HepG2 (cell line): ENCODE measurements around the gene SBNO2. TPM values are rescaled to one million over a fixed set of nuclear protein-coding genes. Genes with fewer than 3 reads are reported as not detected.

ENCODE experiments used
- AGO1 ChIP-seq: fragments of 200-400 bp; formaldehyde crosslinking; IDR thresholded peaks from 2 replicates; pipeline ENCODE4 v1.6.1; 2017; ENCODE audit warnings: mild to moderate bottlenecking, low read depth, low read length, moderate library complexity; ENCODE audit not compliant: poor library complexity, severe bottlenecking
- ATF2 ChIP-seq: sonication (generic); formaldehyde crosslinking; IDR thresholded peaks from 2 replicates; pipeline ENCODE4 v1.4.0; 2020; ENCODE audit warnings: missing genetic modification reagents
- CREM ChIP-seq, 2 experiments: sonication (generic) in 1 of 2; formaldehyde crosslinking in 1 of 2; IDR thresholded peaks; 2 replicates each; pipeline versions ENCODE4 v1.4.0 to v1.6.1; 2016 to 2020; ENCODE audit warnings: antibody characterized with exemption in 1 of 2, mild to moderate bottlenecking in 1 of 2, missing genetic modification reagents in 1 of 2
- DNMT3B ChIP-seq: conservative IDR thresholded peaks from 2 replicates; pipeline ENCODE4 v1.6.1; 2016; ENCODE audit warnings: missing biosample characterization, control low read depth
- FOXC1 ChIP-seq: sonication (generic); formaldehyde crosslinking; IDR thresholded peaks from 2 replicates; pipeline ENCODE4 v1.8.0; 2022; ENCODE audit warnings: mild to moderate bottlenecking, missing genetic modification reagents, borderline replicate concordance
- GZF1 ChIP-seq: sonication (generic); formaldehyde crosslinking; IDR thresholded peaks from 2 replicates; pipeline ENCODE4 v1.5.1; 2020; ENCODE audit warnings: mild to moderate bottlenecking, missing genetic modification reagents
- ISL2 ChIP-seq: sonication (generic); formaldehyde crosslinking; IDR thresholded peaks from 2 replicates; pipeline ENCODE4 v1.5.0; 2020; ENCODE audit warnings: missing genetic modification reagents
- JUND ChIP-seq: sonication (generic); formaldehyde crosslinking; IDR thresholded peaks from 2 replicates; pipeline ENCODE4 v1.8.0; 2022; ENCODE audit warnings: mild to moderate bottlenecking, missing genetic modification reagents
- KAT2B ChIP-seq: fragments of 150-350 bp; IDR thresholded peaks from 2 replicates; pipeline ENCODE4 v1.6.1; 2014; ENCODE audit warnings: low read depth, low read length, borderline replicate concordance
- PAXIP1 ChIP-seq: sonication (generic); formaldehyde crosslinking; conservative IDR thresholded peaks from 2 replicates; pipeline ENCODE4 v1.4.0; 2020; ENCODE audit warnings: mild to moderate bottlenecking, missing genetic modification reagents, moderate library complexity
- POLR2AphosphoS2 ChIP-seq: IDR thresholded peaks from 2 replicates; pipeline ENCODE4 v1.6.1; 2011; ENCODE audit warnings: low read depth, low read length, improper control_type of control experiment
- REPIN1 ChIP-seq: sonication (generic); formaldehyde crosslinking; IDR thresholded peaks from 2 replicates; pipeline ENCODE4 v1.8.0; 2022; ENCODE audit warnings: missing genetic modification reagents, low read depth, mild to moderate bottlenecking, borderline replicate concordance
- SP5 ChIP-seq: IDR thresholded peaks from 2 replicates; pipeline ENCODE4 v1.6.1; 2016; ENCODE audit warnings: low read depth, borderline replicate concordance
- TOPORS ChIP-seq: sonication (generic); formaldehyde crosslinking; IDR thresholded peaks from 2 replicates; pipeline ENCODE4 v1.8.0; 2023; ENCODE audit warnings: mild to moderate bottlenecking, missing genetic modification reagents
- ZFP91 ChIP-seq: sonication (generic); formaldehyde crosslinking; IDR thresholded peaks from 2 replicates; pipeline ENCODE4 v1.9.0; 2022; ENCODE audit warnings: missing genetic modification reagents, mild to moderate bottlenecking, borderline replicate concordance
- ZNF337 ChIP-seq: sonication (generic); formaldehyde crosslinking; IDR thresholded peaks from 2 replicates; pipeline ENCODE4 v1.5.1; 2020; ENCODE audit warnings: missing genetic modification reagents, low read depth, mild to moderate bottlenecking, borderline replicate concordance
- ZNF546 ChIP-seq: sonication (generic); formaldehyde crosslinking; conservative IDR thresholded peaks from 2 replicates; pipeline ENCODE4 v1.8.1; 2023; ENCODE audit warnings: mild to moderate bottlenecking, missing genetic modification reagents
- ZNF556 ChIP-seq: sonication (generic); formaldehyde crosslinking; IDR thresholded peaks from 2 replicates; pipeline ENCODE4 v1.4.0; 2020; ENCODE audit warnings: mild to moderate bottlenecking, missing genetic modification reagents, borderline replicate concordance
- ZNF598 ChIP-seq: sonication (generic); formaldehyde crosslinking; IDR thresholded peaks from 2 replicates; pipeline ENCODE4 v1.5.1; 2020; ENCODE audit warnings: mild to moderate bottlenecking, missing genetic modification reagents, borderline replicate concordance
- ZNF629 ChIP-seq: sonication (generic); formaldehyde crosslinking; conservative IDR thresholded peaks from 2 replicates; pipeline ENCODE4 v1.5.0; 2020; ENCODE audit warnings: missing genetic modification reagents
- ZNF678 ChIP-seq: sonication (generic); formaldehyde crosslinking; IDR thresholded peaks from 2 replicates; pipeline ENCODE4 v1.4.0; 2020; ENCODE audit warnings: mild to moderate bottlenecking, missing genetic modification reagents
- ZSCAN22 ChIP-seq: sonication (generic); formaldehyde crosslinking; IDR thresholded peaks from 2 replicates; pipeline ENCODE4 v1.4.0; 2020; ENCODE audit warnings: mild to moderate bottlenecking, missing genetic modification reagents
- polyA plus RNA-seq, 8 experiments: library from polyadenylated mRNA; depleted of rRNA in 3 of 8; stranded (reverse) in 7 of 8; unstranded in 1 of 8; fragments of >200 nt; fragmentation: Illumina TruSeq in 4 of 8; extraction: Trizol in 4 of 8; gene quantifications; 2 replicates each; pipeline versions ENCODE4 v1.2.1 to v1.2.3, GENCODE V29; 2011 to 2016; ENCODE audit warnings: low read depth in 4 of 8, missing spikeins in 1 of 8, mixed read lengths in 1 of 8; ENCODE audit not compliant: insufficient read depth in 1 of 8
- total RNA-seq, 5 experiments: library from RNA; depleted of rRNA; stranded (reverse); fragments of >200 nt; fragmentation: Illumina TruSeq; extraction: Trizol; gene quantifications; 2 replicates each; pipeline ENCODE4 v1.2.3, GENCODE V29; 2016; ENCODE audit warnings: low read depth in 1 of 5

The SBNO2 gene
- total and polyA plus RNA-seq, 2 of the 13 experiments (the other 11 are each of a cell fraction or from before 2014, with no cell fraction given): 8.6 to 10.4 TPM

GRCh38 chr19:1094978-1095701 is 78.9 kb downstream of the SBNO2 start, which contains the start of gene POLR2E (continued):
- TF ChIP-seq ATF2 (CRISPR knock-in tag) (peak; percentile 75), ZNF337 (CRISPR knock-in tag) (no peak), ZSCAN22 (no peak), ZNF629 (CRISPR knock-in tag) (no peak), TOPORS (CRISPR knock-in tag) (no peak), FOXC1 (CRISPR knock-in tag) (peak; percentile 46; the same call in 1 of the 2 replicates), ZNF598 (CRISPR knock-in tag) (no peak), DNMT3B (CRISPR knock-in tag) (no peak), ZNF678 (CRISPR knock-in tag) (no peak), KAT2B (no peak), ZFP91 (peak; percentile 84), CREM (IDR thresholded peaks at IDR 0.05) (peak; percentile 90), CREM (CRISPR knock-in tag; IDR thresholded peaks at IDR 0.05) (no peak), JUND (no peak), ISL2 (CRISPR knock-in tag) (peak; percentile 45; the same call in 1 of the 2 replicates), ZNF556 (no peak; the same call in 1 of the 2 replicates), PAXIP1 (no peak; the same call in 1 of the 2 replicates), GZF1 (no peak), POLR2AphosphoS2 (no peak), ZNF546 (CRISPR knock-in tag) (no peak), AGO1 (no peak), REPIN1 (CRISPR knock-in tag) (peak; percentile 85; the same call in 1 of the 2 replicates), SP5 (CRISPR knock-in tag) (peak; percentile 26; the same call in 1 of the 2 replicates)
